ENCODE results near the gene RABGEF1. TPM values are rescaled to one million over a fixed set of nuclear protein-coding genes. Genes with fewer than 3 reads are reported as not detected.
A peak's percentile ranks its signal among the peaks of the same experiment; 100 is the strongest.

The RABGEF1 gene
- total and polyA plus RNA-seq, 9 of the 15 experiments (the other 6 are each of a cell fraction or from before 2014, with no cell fraction given) = 7.0 to 29.3 (median 20.5) TPM

- TF ChIP-seq ZNF239 (CRISPR knock-in tag; IDR thresholded peaks at IDR 0.05) (no peak), TFE3 (CRISPR knock-in tag; IDR thresholded peaks at IDR 0.05) (no peak), CREB5 (CRISPR knock-in tag; IDR thresholded peaks at IDR 0.05) (no peak), E2F1 (CRISPR knock-in tag; IDR thresholded peaks at IDR 0.05) (no peak), ZFX (CRISPR knock-in tag; IDR thresholded peaks at IDR 0.05) (peak; percentile 36; the same call in 1 of the 2 replicates), RAD21 (CRISPR knock-in tag; conservative IDR thresholded peaks at IDR 0.05 in 1 of 2, IDR thresholded peaks at IDR 0.05 in 1 of 2) (peak in 1 of 2 experiments; percentile 4; a peak in 1 of 4 replicates), CC2D1A (IDR thresholded peaks at IDR 0.05) (no peak), MAZ (CRISPR knock-in tag; conservative IDR thresholded peaks at IDR 0.05 in 1 of 2, IDR thresholded peaks at IDR 0.05 in 1 of 2) (no peak), GABPA (tag; conservative IDR thresholded peaks at IDR 0.05; ENCODE audit: low read depth) (peak; percentile 3; the same call in 1 of the 2 replicates), ZNF212 (CRISPR knock-in tag; IDR thresholded peaks at IDR 0.05) (no peak), NR2F6 (CRISPR knock-in tag; IDR thresholded peaks at IDR 0.05) (no peak), ZNF764 (CRISPR knock-in tag; IDR thresholded peaks at IDR 0.05; ENCODE audit: low read depth) (no peak)
Observed at GRCh38 chr7:66845379-66846095, 105.0 kb downstream of the RABGEF1 start (continued).
